ENCODE measurements around the gene LMAN2L.

Gene LMAN2L

DNA sequence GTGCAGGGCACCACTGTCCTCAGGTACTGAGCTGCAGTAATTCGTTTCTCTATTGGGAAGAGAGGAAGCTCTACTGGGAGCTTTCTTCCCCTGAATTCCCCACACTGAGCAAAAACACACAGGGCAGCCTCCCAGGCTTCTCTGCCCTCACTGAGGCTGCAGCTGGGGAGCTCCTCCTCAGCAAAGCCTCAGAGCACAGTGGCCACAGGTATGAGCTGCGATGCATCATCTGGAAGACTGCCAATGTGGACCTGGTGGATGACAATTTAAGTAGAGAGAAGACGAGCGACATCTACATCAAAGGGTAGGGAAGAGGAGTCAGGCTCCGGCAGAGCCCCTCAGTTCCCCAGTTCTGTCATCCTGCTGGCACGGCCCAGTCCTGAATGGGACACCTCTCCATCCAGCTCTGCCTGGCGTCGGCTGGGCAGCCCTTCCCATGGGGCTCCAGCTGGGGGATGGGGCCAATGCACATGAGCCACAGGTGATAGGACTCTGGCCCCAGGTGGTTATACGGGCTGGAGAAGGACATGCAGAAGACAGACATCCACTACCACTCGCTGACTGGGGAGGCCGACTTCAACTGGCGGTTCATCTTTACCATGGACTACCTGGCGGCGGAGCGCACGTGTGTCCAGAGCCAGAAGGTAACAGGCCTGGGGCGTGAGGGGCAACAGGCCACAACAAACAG, 37.6 kb downstream of the LMAN2L start:
- ChIA-PET POLR2A (no interaction called here), CTCF (interaction anchor here (0.7 kb wide), 1 partner anchor 58 kb away, joined by 3 read pairs; the partner anchor contains the start of gene CNNM4)
- TF ChIP-seq CTCF (IDR thresholded peaks at IDR 0.05; ENCODE audit: insufficient read depth, low read length, missing control alignments): no peak
- DNase-seq (ENCODE audit: low read depth, low spot score): no peak
- H3K4me3 ChIP-seq (ENCODE audit: low read depth, low read length): no peak overlapping the region

DNA sequence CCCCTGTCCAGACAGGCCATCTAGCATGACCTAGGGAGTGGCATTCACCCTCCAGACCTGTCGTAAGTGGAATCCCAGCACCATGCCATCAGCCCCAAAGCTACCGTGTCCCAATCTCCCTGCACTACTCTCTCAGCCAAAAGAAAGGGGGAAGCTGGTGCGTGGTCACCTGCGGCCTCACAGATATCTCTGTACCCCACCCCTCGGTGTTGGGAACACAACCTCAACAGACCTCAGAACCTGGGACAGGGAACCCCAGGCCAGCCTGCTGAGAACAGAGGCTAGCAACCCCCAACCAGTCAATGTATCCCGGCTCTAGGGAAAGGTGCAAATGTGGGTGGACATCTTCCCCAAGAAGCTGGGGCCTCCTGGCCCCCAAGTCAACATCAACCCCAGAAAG, 38.2 kb downstream of the LMAN2L start:
- TF ChIP-seq CTCF (IDR thresholded peaks at IDR 0.05; ENCODE audit: insufficient read depth, low read length, missing control alignments): no peak
- no peak overlapping the region for H3K4me3 ChIP-seq (ENCODE audit: low read depth, low read length)
- DNase-seq (ENCODE audit: low read depth, low spot score): no peak
- POLR2A ChIA-PET: no interaction called here
- CTCF ChIA-PET: interaction anchor here (0.7 kb wide), 1 partner anchor 59 kb away, joined by 3 read pairs; the partner anchor contains the start of gene CNNM4

DNA sequence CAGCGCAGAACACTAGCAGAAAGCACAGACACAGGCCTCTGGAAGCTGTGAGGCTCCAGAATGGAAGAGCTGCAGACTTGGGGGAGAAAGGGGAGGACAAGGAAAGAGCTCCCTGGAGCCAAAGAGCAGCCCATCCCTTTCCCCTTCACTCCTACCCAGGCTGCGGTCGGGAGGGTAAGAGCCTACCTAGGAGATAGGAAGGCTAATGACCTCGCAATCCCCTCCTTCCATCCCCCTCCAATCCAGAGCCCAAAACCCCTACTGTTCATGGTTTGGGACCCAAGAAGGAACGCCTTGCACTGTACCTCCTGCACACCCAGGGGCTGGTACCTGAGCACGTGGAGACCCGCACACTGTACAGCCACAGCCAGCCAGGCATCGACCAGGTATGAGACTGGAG, 39.8 kb downstream of the LMAN2L start:
- TF ChIP-seq CTCF (IDR thresholded peaks at IDR 0.05; ENCODE audit: insufficient read depth, low read length, missing control alignments): no peak
- DNase-seq (ENCODE audit: low read depth, low spot score): no peak
- POLR2A ChIA-PET: no interaction called here
- no peak overlapping the region for H3K4me3 ChIP-seq (ENCODE audit: low read depth, low read length)
- CTCF ChIA-PET: interaction anchor here (1.4 kb wide), 1 partner anchor 61 kb away, joined by 3 read pairs; no protein-coding TSS in a partner anchor

GRCh38 chr2:96699621-96700020, 40.2 kb downstream of the LMAN2L start:
- DNase-seq (ENCODE audit: low read depth, low spot score): no peak
- TF ChIP-seq CTCF (IDR thresholded peaks at IDR 0.05; ENCODE audit: insufficient read depth, low read length, missing control alignments): no peak
- H3K4me3 ChIP-seq (ENCODE audit: low read depth, low read length): no peak overlapping the region
- CTCF ChIA-PET: interaction anchor here (1.4 kb wide), 1 partner anchor 62 kb away, joined by 3 read pairs; no protein-coding TSS in a partner anchor
- POLR2A ChIA-PET: no interaction called here

DNA sequence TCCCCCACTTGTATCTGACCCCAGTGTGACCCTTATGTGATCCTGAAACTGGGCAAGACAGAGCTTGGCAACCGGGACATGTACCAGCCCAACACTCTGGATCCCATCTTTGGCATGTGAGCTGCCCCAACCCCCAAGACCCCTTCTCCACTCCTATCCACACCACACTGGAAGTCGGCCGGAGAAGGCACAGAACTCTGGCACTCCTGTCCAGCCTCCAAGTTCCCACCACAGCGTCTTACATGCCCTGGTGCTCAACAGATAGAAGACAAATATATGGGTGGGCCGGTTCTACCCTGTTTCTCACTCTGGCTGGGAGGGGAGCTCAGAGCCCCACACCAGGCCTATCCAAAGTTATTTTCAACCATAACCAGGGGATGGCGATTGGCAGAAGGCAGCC, 40.8 kb downstream of the LMAN2L start:
- ChIA-PET CTCF (interaction anchor here (1.4 kb wide), 1 partner anchor 62 kb away, joined by 3 read pairs; no protein-coding TSS in a partner anchor), POLR2A (no interaction called here)
- no peak for DNase-seq (ENCODE audit: low read depth, low spot score)
- TF ChIP-seq CTCF (IDR thresholded peaks at IDR 0.05; ENCODE audit: insufficient read depth, low read length, missing control alignments): no peak
- no peak overlapping the region for H3K4me3 ChIP-seq (ENCODE audit: low read depth, low read length)

- no peak for DNase-seq (ENCODE audit: low read depth, low spot score)
- TF ChIP-seq CTCF (IDR thresholded peaks at IDR 0.05; ENCODE audit: insufficient read depth, low read length, missing control alignments): no peak
- CTCF ChIA-PET: interaction anchor here (1.7 kb wide), 1 partner anchor 143 kb away, joined by 3 read pairs; no protein-coding TSS in a partner anchor
- no peak overlapping the region for H3K4me3 ChIP-seq (ENCODE audit: low read depth, low read length)
- POLR2A ChIA-PET: no interaction called here
These were observed 41.5 kb downstream of the LMAN2L start for GRCh38 chr2:96698221-96698861.
